Mesenchymal stem cell (in vitro differentiated cells and primary cell): ENCODE results near the gene MMAB.

Source experiments
- DNase-seq: peaks from one replicate; pipeline ENCODE4 v3.0.0-alpha.2; 2013
- H2AFZ ChIP-seq: one replicate; pipeline ENCODE4 v1.6.1; 2013; ENCODE audit warnings: low read depth, mild to moderate bottlenecking, control low read depth, inconsistent platforms, low read length, moderate library complexity
- H2AK5ac ChIP-seq: 2 replicates; pipeline ENCODE4 v1.6.1; 2013; ENCODE audit warnings: low read length, moderate library complexity, mild to moderate bottlenecking, inconsistent platforms; ENCODE audit not compliant: severe bottlenecking
- H2BK120ac ChIP-seq: one replicate; pipeline ENCODE4 v1.6.1; 2013; ENCODE audit warnings: low read depth, mild to moderate bottlenecking, inconsistent platforms, low read length, moderate library complexity
- H2BK12ac ChIP-seq, 2 experiments: one replicate each; pipeline ENCODE4 v1.6.1; 2013; ENCODE audit warnings: inconsistent platforms in 2 of 2, low read length in 2 of 2, mild to moderate bottlenecking in 2 of 2, moderate library complexity in 2 of 2, control low read depth in 1 of 2
- H2BK15ac ChIP-seq: one replicate; pipeline ENCODE4 v1.6.1; 2013; ENCODE audit warnings: mild to moderate bottlenecking, low read depth, inconsistent platforms; ENCODE audit not compliant: poor library complexity, severe bottlenecking
- H2BK5ac ChIP-seq: 2 replicates; pipeline ENCODE4 v1.6.1; 2013; ENCODE audit warnings: low read depth, mild to moderate bottlenecking, low read length, control low read depth, inconsistent platforms; ENCODE audit not compliant: poor library complexity, severe bottlenecking
- H3K14ac ChIP-seq, 2 experiments: one replicate each; pipeline ENCODE4 v1.6.1; 2013; ENCODE audit warnings: inconsistent platforms in 2 of 2, low read length in 2 of 2, control low read depth in 1 of 2, mild to moderate bottlenecking in 1 of 2, moderate library complexity in 1 of 2
- H3K18ac ChIP-seq, 2 experiments: one replicate each; pipeline ENCODE4 v1.6.1; 2013; ENCODE audit warnings: inconsistent platforms in 2 of 2, low read length in 2 of 2, control low read depth in 1 of 2, low read depth in 1 of 2, mild to moderate bottlenecking in 1 of 2
- H3K23ac ChIP-seq, 2 experiments: one replicate each; pipeline ENCODE4 v1.6.1; 2013; ENCODE audit warnings: inconsistent platforms in 2 of 2, low read length in 2 of 2, mild to moderate bottlenecking in 2 of 2, moderate library complexity in 2 of 2, control low read depth in 1 of 2
- H3K27ac ChIP-seq: 2 replicates; pipeline ENCODE4 v1.5.1; 2013; ENCODE audit warnings: mild to moderate bottlenecking, moderate library complexity, low read length, control low read depth, inconsistent platforms; ENCODE audit not compliant: poor library complexity, severe bottlenecking
- H3K27me3 ChIP-seq, 2 experiments: 2 replicates each; pipeline versions ENCODE4 v1.6.1 to v1.7.0; 2013; ENCODE audit warnings: low read length in 2 of 2, mild to moderate bottlenecking in 2 of 2, moderate library complexity in 2 of 2, control low read depth in 1 of 2, inconsistent platforms in 1 of 2; ENCODE audit not compliant: control insufficient read depth in 1 of 2, insufficient read depth in 1 of 2
- H3K36me3 ChIP-seq, 2 experiments: 2 replicates each; pipeline versions ENCODE4 v1.6.1 to v1.7.0; 2013; ENCODE audit warnings: low read length in 2 of 2, control low read depth in 1 of 2, inconsistent platforms in 1 of 2, low read depth in 1 of 2, mild to moderate bottlenecking in 1 of 2; ENCODE audit not compliant: insufficient read depth in 2 of 2, control insufficient read depth in 1 of 2
- H3K4ac ChIP-seq, 2 experiments: one replicate each; pipeline ENCODE4 v1.6.1; 2013; ENCODE audit warnings: inconsistent platforms in 2 of 2, low read length in 2 of 2, mild to moderate bottlenecking in 2 of 2, moderate library complexity in 2 of 2, control low read depth in 1 of 2, low read depth in 1 of 2
- H3K4me1 ChIP-seq: 2 replicates; pipeline ENCODE4 v1.6.1; 2013; ENCODE audit warnings: low read depth, low read length, control low read depth; ENCODE audit not compliant: control insufficient read depth, insufficient read depth
- H3K4me2 ChIP-seq: 2 replicates; pipeline ENCODE4 v1.6.1; 2013; ENCODE audit warnings: low read length, mild to moderate bottlenecking, inconsistent platforms; ENCODE audit not compliant: poor library complexity, severe bottlenecking
- H3K4me3 ChIP-seq, 2 experiments: 2 replicates each; pipeline versions ENCODE4 v1.5.1 to v1.7.0; 2013; ENCODE audit warnings: low read length in 2 of 2, mild to moderate bottlenecking in 2 of 2, control low read depth in 1 of 2, low read depth in 1 of 2; ENCODE audit not compliant: insufficient read depth in 1 of 2
- H3K79me1 ChIP-seq: replicated peaks from 2 replicates; pipeline ENCODE4 v1.6.1; 2013; ENCODE audit warnings: mild to moderate bottlenecking, control low read depth, low read length, inconsistent platforms; ENCODE audit not compliant: poor library complexity, severe bottlenecking
- H3K9ac ChIP-seq: 2 replicates; pipeline ENCODE4 v1.7.0; 2013; ENCODE audit warnings: mild to moderate bottlenecking, low read length, moderate library complexity
- H3K9me3 ChIP-seq: 2 replicates; pipeline ENCODE4 v1.7.0; 2013; ENCODE audit warnings: mild to moderate bottlenecking, low read length; ENCODE audit not compliant: control insufficient read depth
- H4K8ac ChIP-seq: one replicate; pipeline ENCODE4 v1.6.1; 2013; ENCODE audit warnings: inconsistent platforms, mild to moderate bottlenecking, low read length, moderate library complexity
- H4K91ac ChIP-seq: one replicate; pipeline ENCODE4 v1.6.1; 2013; ENCODE audit warnings: mild to moderate bottlenecking, low read length, inconsistent platforms
- WGBS: methylation state at CpG from one replicate; pipeline ENCODE4 v1.1.7; 2013; ENCODE audit warnings: mixed read lengths; 5-methylcytosine and 5-hydroxymethylcytosine counted together

Gene MMAB

DNA sequence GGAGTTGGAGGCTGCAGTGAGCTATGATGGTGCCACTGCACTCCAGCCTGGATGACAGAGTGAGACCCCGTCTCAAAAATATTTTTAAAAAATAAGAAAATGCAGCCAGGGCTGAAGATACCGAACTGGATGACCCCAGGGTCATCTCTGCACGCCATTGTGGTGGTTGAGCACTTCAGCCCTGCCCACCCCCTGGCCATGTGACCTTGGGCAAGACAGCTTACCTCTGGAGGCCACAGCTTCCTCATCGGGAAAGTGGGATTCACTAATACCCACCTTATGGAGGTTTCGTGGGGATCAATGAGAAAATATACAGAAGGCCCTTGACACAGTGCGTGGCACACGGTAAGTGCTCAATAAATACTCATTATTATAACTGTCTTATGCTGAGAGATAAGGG lies 25.8 kb upstream of the MMAB start:
- WGBS, result 92% methylated on average over 4 of the region's 7 CpGs
- H2BK120ac ChIP-seq, result no peak overlapping the region
- H3K4me2 ChIP-seq, result no peak overlapping the region

DNA sequence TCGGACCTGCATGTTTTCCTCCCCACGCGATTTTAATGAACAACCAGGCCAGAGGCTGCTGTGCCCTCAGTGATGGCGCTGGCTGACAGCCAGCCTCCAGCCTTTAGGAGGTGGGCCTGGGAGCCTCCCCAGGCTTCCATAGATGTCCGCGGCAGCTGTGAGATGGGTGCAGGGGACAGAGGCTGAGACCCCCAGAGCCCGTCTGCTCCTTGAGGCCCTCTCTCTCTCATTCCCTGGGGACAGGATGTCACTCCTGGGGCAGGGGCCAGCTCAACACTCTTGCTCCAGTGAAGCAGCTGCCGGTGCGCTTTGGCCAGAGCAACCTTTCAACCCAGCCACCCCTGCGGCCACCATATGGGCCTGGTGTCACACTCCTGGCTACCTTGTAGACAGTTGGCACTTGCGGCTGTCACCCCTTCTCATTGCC lies 25.1 kb upstream of the MMAB start:
- Histone ChIP-seq H2BK12ac (no peak overlapping the region), H3K27ac (no peak overlapping the region), H3K79me1 (no peaks in the 10 kb centered on the region), H3K14ac (no peak overlapping the region), H2AFZ (no peak overlapping the region), H3K4me1 (peaks cover 9% of the 10 kb centered on the region), H4K91ac (peak overlapping the region; percentile 18), H3K23ac (no peak overlapping the region), H3K4me2 (no peak overlapping the region), H2BK120ac (no peak overlapping the region), H2BK5ac (no peak overlapping the region), H3K4me3 (no peak overlapping the region), H3K9me3 (no peaks in the 10 kb centered on the region), H2BK15ac (peak overlapping the region; percentile 44), H3K18ac (peak overlapping the region in 1 of 2 experiments; percentile 65), H3K27me3 (peaks cover 0 to 11% of the 10 kb centered on the region in 2 experiments), H4K8ac (peak overlapping the region; percentile 62), H2AK5ac (no peak overlapping the region), H3K4ac (peak overlapping the region in 1 of 2 experiments; percentile 32), H3K36me3 (peaks cover 13 to 21% of the 10 kb centered on the region in 2 experiments), H3K9ac (peak overlapping the region; percentile 66)
- WGBS, result 92% methylated on average over 11 of the region's 11 CpGs
- DNase-seq, result no peak

More for the DNA sequence above, 25.8 kb upstream of the MMAB start:
- no peak overlapping the region for H3K27ac ChIP-seq
- H4K8ac ChIP-seq, result no peak overlapping the region
- H3K23ac ChIP-seq, result no peak overlapping the region
- no peaks in the 10 kb centered on the region for H3K79me1 ChIP-seq
- peaks cover 9% of the 10 kb centered on the region for H3K4me1 ChIP-seq
- no peak overlapping the region for H3K9ac ChIP-seq
- H3K18ac ChIP-seq, result no peak overlapping the region
- no peak overlapping the region for H2BK15ac ChIP-seq
- H2AFZ ChIP-seq, result no peak overlapping the region
- H3K36me3 ChIP-seq, result peaks cover 12 to 21% of the 10 kb centered on the region in 2 experiments
- no peak overlapping the region for H2BK12ac ChIP-seq
- no peak overlapping the region for H3K4ac ChIP-seq
- DNase-seq, result no peak
- no peak overlapping the region for H3K4me3 ChIP-seq
- no peak overlapping the region for H3K14ac ChIP-seq
- no peaks in the 10 kb centered on the region for H3K9me3 ChIP-seq
- H2AK5ac ChIP-seq, result no peak overlapping the region
- H4K91ac ChIP-seq, result no peak overlapping the region
- no peak overlapping the region for H2BK5ac ChIP-seq
- H3K27me3 ChIP-seq, result peaks cover 3 to 15% of the 10 kb centered on the region in 2 experiments

DNA sequence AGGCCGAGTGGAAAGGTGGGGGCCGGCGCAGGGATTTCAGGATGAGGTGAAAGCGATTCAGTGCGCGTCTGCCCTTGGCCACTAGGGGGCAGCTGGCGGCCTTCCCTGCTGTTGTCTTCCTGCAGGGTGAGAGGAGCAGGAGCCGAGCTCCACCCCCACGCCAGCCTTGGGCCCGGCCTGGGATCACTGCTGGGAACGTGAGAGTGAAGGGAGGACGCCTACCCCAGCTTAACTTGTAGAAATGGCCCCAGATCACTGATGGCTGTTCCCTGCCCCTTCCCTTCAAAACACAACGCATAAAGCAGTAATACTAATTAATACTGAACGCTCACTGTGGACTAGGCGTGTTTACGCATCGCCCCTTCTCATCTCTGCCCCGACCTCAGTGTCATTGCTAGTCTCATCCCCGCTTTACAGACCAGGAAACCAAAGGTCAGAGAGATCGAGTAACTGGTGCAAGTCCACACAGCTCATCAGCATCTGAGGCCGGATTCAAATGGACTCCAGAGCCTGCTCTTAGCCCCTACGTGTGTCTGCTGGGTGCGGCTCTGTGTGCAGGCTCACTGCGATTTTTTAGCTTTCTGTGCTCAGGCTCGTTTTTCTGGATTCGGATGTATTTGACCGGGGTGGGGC lies 24.6 kb upstream of the MMAB start:
- peaks cover 0 to 9% of the 10 kb centered on the region in 2 experiments for H3K27me3 ChIP-seq
- H2AK5ac ChIP-seq, result no peak overlapping the region
- no peak overlapping the region for H4K91ac ChIP-seq
- peak overlapping the region; percentile 6 to 38 for H2BK12ac ChIP-seq
- no peaks in the 10 kb centered on the region for H3K79me1 ChIP-seq
- peak overlapping the region; percentile 33 to 74 for H3K18ac ChIP-seq
- H3K9me3 ChIP-seq, result no peaks in the 10 kb centered on the region
- H3K4me3 ChIP-seq, result no peak overlapping the region
- peak overlapping the region in 1 of 2 experiments; percentile 11 for H3K14ac ChIP-seq
- no peak overlapping the region for H2BK5ac ChIP-seq
- 45% methylated on average over 27 of the region's 27 CpGs for WGBS
- H4K8ac ChIP-seq, result no peak overlapping the region
- no peak overlapping the region for H2AFZ ChIP-seq
- H3K4me2 ChIP-seq, result peak overlapping the region; percentile 48
- H3K27ac ChIP-seq, result no peak overlapping the region
- H3K4ac ChIP-seq, result peak overlapping the region in 1 of 2 experiments; percentile 32
- H2BK15ac ChIP-seq, result no peak overlapping the region
- peak overlapping the region; percentile 66 for H3K9ac ChIP-seq
- no peak overlapping the region for H3K23ac ChIP-seq
- H3K36me3 ChIP-seq, result peaks cover 18 to 25% of the 10 kb centered on the region in 2 experiments
- peak; percentile 82 for DNase-seq
- H2BK120ac ChIP-seq, result no peak overlapping the region
- H3K4me1 ChIP-seq, result peaks cover 9% of the 10 kb centered on the region

DNA sequence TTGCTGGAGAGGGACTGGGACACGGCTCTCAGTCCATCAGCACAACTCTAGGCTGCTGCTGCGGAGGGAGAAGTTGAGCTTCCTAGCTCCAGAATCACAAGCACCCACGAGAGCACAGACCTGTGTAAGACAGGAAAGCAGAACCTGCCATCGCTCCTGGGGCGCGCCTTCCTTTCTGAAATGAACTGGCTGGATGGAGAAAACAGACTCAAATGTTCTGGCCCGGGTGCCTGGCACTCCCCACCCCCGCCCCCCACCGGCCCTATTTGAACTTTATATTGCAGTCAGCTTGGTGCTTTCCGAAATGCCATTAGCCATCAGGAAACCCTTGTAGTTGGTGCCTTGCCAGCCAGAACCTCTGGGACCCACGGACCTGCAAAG lies 24.1 kb upstream of the MMAB start:
- H4K8ac ChIP-seq, result no peak overlapping the region
- H3K27ac ChIP-seq, result no peak overlapping the region
- no peak overlapping the region for H3K4me3 ChIP-seq

More for the DNA sequence above, 24.1 kb upstream of the MMAB start:
- no peaks in the 10 kb centered on the region for H3K9me3 ChIP-seq
- 65% methylated on average over 11 of the region's 11 CpGs for WGBS
- H3K23ac ChIP-seq, result no peak overlapping the region
- H3K36me3 ChIP-seq, result peaks cover 23 to 27% of the 10 kb centered on the region in 2 experiments
- peaks cover 9% of the 10 kb centered on the region for H3K4me1 ChIP-seq
- no peak overlapping the region for H2BK12ac ChIP-seq
- no peak overlapping the region for H3K9ac ChIP-seq
- no peak overlapping the region for H2BK120ac ChIP-seq
- peak overlapping the region; percentile 48 for H3K4me2 ChIP-seq
- no peak overlapping the region for H2AFZ ChIP-seq
- H2BK15ac ChIP-seq, result no peak overlapping the region
- no peak overlapping the region for H3K18ac ChIP-seq
- H3K14ac ChIP-seq, result no peak overlapping the region
- H3K4ac ChIP-seq, result peak overlapping the region in 1 of 2 experiments; percentile 27
- H4K91ac ChIP-seq, result no peak overlapping the region
- no peaks in the 10 kb centered on the region for H3K79me1 ChIP-seq
- DNase-seq, result no peak
- peaks cover 0 to 8% of the 10 kb centered on the region in 2 experiments for H3K27me3 ChIP-seq
- H2BK5ac ChIP-seq, result no peak overlapping the region
- no peak overlapping the region for H2AK5ac ChIP-seq
